Neural cell (in vitro differentiated cells): Measurements from ENCODE around the gene SLC4A2. TPM values are rescaled to one million over a fixed set of nuclear protein-coding genes. Genes with fewer than 3 reads are reported as not detected.

ENCODE experiments used
- H2AFZ ChIP-seq: fragments of 200-600, 300-800 bp; sonication (generic), shearing (Covaris generic); 2 replicates; pipeline ENCODE4 v1.6.0; 2014; ENCODE audit warnings: low read depth, mild to moderate bottlenecking, antibody characterized with exemption, low read length, moderate library complexity
- H3F3A ChIP-seq: fragments of 200-600 bp; shearing (Covaris generic); 2 replicates; pipeline ENCODE4 v1.6.1; 2016; ENCODE audit warnings: mild to moderate bottlenecking, moderate library complexity, mixed read lengths, antibody characterized with exemption, low read length; ENCODE audit not compliant: insufficient read depth, poor library complexity, severe bottlenecking
- H3K27ac ChIP-seq: fragments of 200-600, 300-800 bp; sonication (generic), shearing (Covaris generic); 2 replicates; pipeline ENCODE4 v1.5.1; 2014; ENCODE audit warnings: mild to moderate bottlenecking, low read length, moderate library complexity
- H3K27me3 ChIP-seq: fragments of 300-800, 200-600 bp; sonication (generic), shearing (Covaris generic); 2 replicates; pipeline ENCODE4 v1.6.0; 2014; ENCODE audit warnings: mild to moderate bottlenecking, low read depth, low read length, moderate library complexity; ENCODE audit not compliant: insufficient read depth
- H3K36me3 ChIP-seq: fragments of 300-800, 200-600 bp; sonication (generic), shearing (Covaris generic); 2 replicates; pipeline ENCODE4 v1.5.1; 2014; ENCODE audit warnings: mild to moderate bottlenecking, antibody characterized with exemption, low read length, moderate library complexity; ENCODE audit not compliant: insufficient read depth
- H3K4me2 ChIP-seq: fragments of 300-800, 200-600 bp; sonication (generic), shearing (Covaris generic); 2 replicates; pipeline ENCODE4 v1.6.0; 2014; ENCODE audit warnings: mild to moderate bottlenecking, low read length
- H3K4me3 ChIP-seq: fragments of 300-800, 200-600 bp; sonication (generic), shearing (Covaris generic); 2 replicates; pipeline ENCODE4 v1.5.1; 2014; ENCODE audit warnings: mild to moderate bottlenecking, low read length, moderate library complexity
- H3K79me2 ChIP-seq: fragments of 200-600 bp; shearing (Covaris generic); replicated peaks from 2 replicates; pipeline ENCODE4 v1.6.0; 2014; ENCODE audit warnings: mild to moderate bottlenecking, low read length, moderate library complexity; ENCODE audit not compliant: insufficient read depth
- H3K9ac ChIP-seq: fragments of 300-800, 200-600 bp; sonication (generic), shearing (Covaris generic); 2 replicates; pipeline ENCODE4 v1.6.1; 2016; ENCODE audit warnings: mild to moderate bottlenecking, low read length, mixed read lengths
- H3K9me2 ChIP-seq: fragments of 200-600 bp; shearing (Covaris generic); 2 replicates; pipeline ENCODE4 v1.6.1; 2016; ENCODE audit warnings: mild to moderate bottlenecking, low read length, mixed read lengths; ENCODE audit not compliant: insufficient read depth
- H3K9me3 ChIP-seq: fragments of 200-600, 300-800 bp; sonication (generic), shearing (Covaris generic); 2 replicates; pipeline ENCODE4 v1.6.1; 2016; ENCODE audit warnings: mild to moderate bottlenecking, mixed run types, low read length, moderate library complexity, mixed read lengths
- H4K20me1 ChIP-seq: fragments of 200-600 bp; shearing (Covaris generic); 2 replicates; pipeline ENCODE4 v1.6.1; 2016; ENCODE audit warnings: mild to moderate bottlenecking, mixed run types; ENCODE audit not compliant: insufficient read depth
- EP300 ChIP-seq: fragments of 450-650 bp; conservative IDR thresholded peaks from 2 replicates; pipeline ENCODE4 v1.6.1; 2014; ENCODE audit warnings: antibody characterized with exemption, mild to moderate bottlenecking, moderate library complexity; ENCODE audit not compliant: poor library complexity, severe bottlenecking
- EZH2 ChIP-seq: fragments of 200-600, 300-800 bp; shearing (Covaris generic), sonication (generic); IDR thresholded peaks from 2 replicates; pipeline ENCODE4 v1.6.1; 2014; ENCODE audit warnings: antibody characterized with exemption, low read length, borderline replicate concordance, mild to moderate bottlenecking; ENCODE audit not compliant: insufficient read depth, poor library complexity, severe bottlenecking
- MXI1 ChIP-seq: fragments of 450-650 bp; conservative IDR thresholded peaks from 2 replicates; pipeline ENCODE4 v1.6.1; 2014; ENCODE audit warnings: antibody characterized with exemption, mild to moderate bottlenecking; ENCODE audit not compliant: poor library complexity, severe bottlenecking
- POLR2AphosphoS5 ChIP-seq: IDR thresholded peaks from 2 replicates; pipeline ENCODE4 v1.6.1; 2012
- RAD21 ChIP-seq: fragments of 450-650 bp; conservative IDR thresholded peaks from 2 replicates; pipeline ENCODE4 v1.6.1; 2014; ENCODE audit warnings: antibody characterized with exemption, mild to moderate bottlenecking, moderate library complexity
- SMC3 ChIP-seq: fragments of 450-650 bp; conservative IDR thresholded peaks from 2 replicates; pipeline ENCODE4 v1.6.1; 2014; ENCODE audit warnings: antibody characterized with exemption, mild to moderate bottlenecking, moderate library complexity; ENCODE audit not compliant: poor library complexity
- TAF1 ChIP-seq: IDR thresholded peaks from 2 replicates; pipeline ENCODE4 v1.6.1; 2012; ENCODE audit warnings: low read depth
- polyA plus RNA-seq: library from polyadenylated mRNA; depleted of rRNA; stranded (reverse); fragments of >200 nt; gene quantifications from 2 replicates; pipeline ENCODE4 v1.2.3, GENCODE V29; 2014
- TF ChIP-seq, protein P1 (sequence below): IDR thresholded peaks from 2 replicates; pipeline ENCODE4 v1.6.1; 2012; ENCODE audit warnings: borderline replicate concordance
- TF ChIP-seq, protein P2 (sequence below): fragments of 450-650 bp; IDR thresholded peaks from 2 replicates; pipeline ENCODE4 v1.5.1; 2014; ENCODE audit warnings: antibody characterized with exemption, mild to moderate bottlenecking, moderate library complexity; ENCODE audit not compliant: poor library complexity, severe bottlenecking

Gene SLC4A2
- polyA plus RNA-seq, 1 donor from 2014 or later = 2.4 TPM

DNA sequence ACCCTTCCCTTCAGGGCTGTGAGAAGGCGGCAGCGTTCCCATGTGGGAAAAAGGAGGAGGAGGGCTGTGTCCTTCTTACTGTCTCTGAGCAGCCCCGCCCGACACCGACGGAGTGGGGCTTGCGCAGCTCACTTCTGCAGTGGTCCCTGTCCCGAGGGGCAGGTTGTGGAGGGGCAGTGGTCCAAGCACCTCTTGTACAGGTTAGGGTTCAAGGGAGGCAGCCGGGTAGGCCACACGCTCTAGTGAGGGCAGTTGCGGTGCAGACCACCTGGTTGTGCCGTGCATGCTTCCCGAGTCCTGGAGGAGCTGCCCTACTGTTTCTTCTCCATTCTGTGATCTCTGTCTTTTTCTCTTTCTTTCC is 59.6 kb downstream of the SLC4A2 start:
- Histone ChIP-seq H3K27ac (no peak overlapping the region), H3K9ac (no peak overlapping the region), H3K36me3 (no peaks in the 10 kb centered on the region), H3K4me3 (no peak overlapping the region), H4K20me1 (peaks cover 28% of the 10 kb centered on the region), H3F3A (no peaks in the 10 kb centered on the region), H3K79me2 (peaks cover 7% of the 10 kb centered on the region), H3K27me3 (peaks cover 15% of the 10 kb centered on the region), H3K9me3 (no peaks in the 10 kb centered on the region), H3K4me2 (no peak overlapping the region), H3K9me2 (no peaks in the 10 kb centered on the region), H2AFZ (no peak overlapping the region)
- TF ChIP-seq, protein P1, sequence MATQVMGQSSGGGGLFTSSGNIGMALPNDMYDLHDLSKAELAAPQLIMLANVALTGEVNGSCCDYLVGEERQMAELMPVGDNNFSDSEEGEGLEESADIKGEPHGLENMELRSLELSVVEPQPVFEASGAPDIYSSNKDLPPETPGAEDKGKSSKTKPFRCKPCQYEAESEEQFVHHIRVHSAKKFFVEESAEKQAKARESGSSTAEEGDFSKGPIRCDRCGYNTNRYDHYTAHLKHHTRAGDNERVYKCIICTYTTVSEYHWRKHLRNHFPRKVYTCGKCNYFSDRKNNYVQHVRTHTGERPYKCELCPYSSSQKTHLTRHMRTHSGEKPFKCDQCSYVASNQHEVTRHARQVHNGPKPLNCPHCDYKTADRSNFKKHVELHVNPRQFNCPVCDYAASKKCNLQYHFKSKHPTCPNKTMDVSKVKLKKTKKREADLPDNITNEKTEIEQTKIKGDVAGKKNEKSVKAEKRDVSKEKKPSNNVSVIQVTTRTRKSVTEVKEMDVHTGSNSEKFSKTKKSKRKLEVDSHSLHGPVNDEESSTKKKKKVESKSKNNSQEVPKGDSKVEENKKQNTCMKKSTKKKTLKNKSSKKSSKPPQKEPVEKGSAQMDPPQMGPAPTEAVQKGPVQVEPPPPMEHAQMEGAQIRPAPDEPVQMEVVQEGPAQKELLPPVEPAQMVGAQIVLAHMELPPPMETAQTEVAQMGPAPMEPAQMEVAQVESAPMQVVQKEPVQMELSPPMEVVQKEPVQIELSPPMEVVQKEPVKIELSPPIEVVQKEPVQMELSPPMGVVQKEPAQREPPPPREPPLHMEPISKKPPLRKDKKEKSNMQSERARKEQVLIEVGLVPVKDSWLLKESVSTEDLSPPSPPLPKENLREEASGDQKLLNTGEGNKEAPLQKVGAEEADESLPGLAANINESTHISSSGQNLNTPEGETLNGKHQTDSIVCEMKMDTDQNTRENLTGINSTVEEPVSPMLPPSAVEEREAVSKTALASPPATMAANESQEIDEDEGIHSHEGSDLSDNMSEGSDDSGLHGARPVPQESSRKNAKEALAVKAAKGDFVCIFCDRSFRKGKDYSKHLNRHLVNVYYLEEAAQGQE = no peak
- TF ChIP-seq, protein P2, sequence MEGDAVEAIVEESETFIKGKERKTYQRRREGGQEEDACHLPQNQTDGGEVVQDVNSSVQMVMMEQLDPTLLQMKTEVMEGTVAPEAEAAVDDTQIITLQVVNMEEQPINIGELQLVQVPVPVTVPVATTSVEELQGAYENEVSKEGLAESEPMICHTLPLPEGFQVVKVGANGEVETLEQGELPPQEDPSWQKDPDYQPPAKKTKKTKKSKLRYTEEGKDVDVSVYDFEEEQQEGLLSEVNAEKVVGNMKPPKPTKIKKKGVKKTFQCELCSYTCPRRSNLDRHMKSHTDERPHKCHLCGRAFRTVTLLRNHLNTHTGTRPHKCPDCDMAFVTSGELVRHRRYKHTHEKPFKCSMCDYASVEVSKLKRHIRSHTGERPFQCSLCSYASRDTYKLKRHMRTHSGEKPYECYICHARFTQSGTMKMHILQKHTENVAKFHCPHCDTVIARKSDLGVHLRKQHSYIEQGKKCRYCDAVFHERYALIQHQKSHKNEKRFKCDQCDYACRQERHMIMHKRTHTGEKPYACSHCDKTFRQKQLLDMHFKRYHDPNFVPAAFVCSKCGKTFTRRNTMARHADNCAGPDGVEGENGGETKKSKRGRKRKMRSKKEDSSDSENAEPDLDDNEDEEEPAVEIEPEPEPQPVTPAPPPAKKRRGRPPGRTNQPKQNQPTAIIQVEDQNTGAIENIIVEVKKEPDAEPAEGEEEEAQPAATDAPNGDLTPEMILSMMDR = no peak
- TF ChIP-seq EZH2 (no peak), RAD21 (no peak), EP300 (no peak), POLR2AphosphoS5 (no peak), SMC3 (no peak), TAF1 (no peak), MXI1 (no peak)

DNA sequence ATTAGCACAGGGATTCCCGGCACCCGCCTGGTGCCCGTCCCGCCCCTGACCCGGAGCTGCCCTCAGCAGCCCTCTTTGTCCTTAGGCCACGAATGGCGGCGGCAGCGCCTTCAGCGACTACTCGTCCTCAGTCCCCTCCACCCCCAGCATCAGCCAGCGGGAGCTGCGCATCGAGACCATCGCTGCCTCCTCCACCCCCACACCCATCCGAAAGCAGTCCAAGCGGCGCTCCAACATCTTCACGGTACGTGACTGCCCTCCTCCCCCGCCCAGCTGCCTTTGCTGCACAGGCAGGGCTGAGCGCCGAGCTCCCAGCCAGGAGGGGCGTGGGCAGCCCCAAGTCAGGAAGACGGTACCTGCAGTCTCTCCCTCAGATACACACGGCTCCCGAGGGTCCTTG is 60.5 kb downstream of the SLC4A2 start:
- Histone ChIP-seq H3K79me2 (peaks cover 3% of the 10 kb centered on the region), H4K20me1 (peaks cover 31% of the 10 kb centered on the region), H3K9me2 (no peaks in the 10 kb centered on the region), H3K4me3 (no peak overlapping the region), H3K27ac (no peak overlapping the region), H3K9ac (no peak overlapping the region), H3F3A (no peaks in the 10 kb centered on the region), H3K27me3 (peaks cover 11% of the 10 kb centered on the region), H2AFZ (no peak overlapping the region), H3K9me3 (no peaks in the 10 kb centered on the region), H3K4me2 (no peak overlapping the region), H3K36me3 (no peaks in the 10 kb centered on the region)
- TF ChIP-seq POLR2AphosphoS5 (no peak), EP300 (no peak), MXI1 (no peak), SMC3 (no peak), TAF1 (no peak)
- TF ChIP-seq, protein P2 = no peak
